H9 (cell line): ENCODE results near the gene SRRM3. TPM values are rescaled to one million over a fixed set of nuclear protein-coding genes. Genes with fewer than 3 reads are reported as not detected.
"Not testable (repeated sequence)": the region's sequence is repeated elsewhere in the genome, so short reads cannot be mapped to it uniquely, and the experiment has no call there.

ENCODE experiments used
- DNase-seq: peaks from one replicate; pipeline ENCODE4 v3.0.0-alpha.2; 2017
- H2AFZ ChIP-seq: one replicate; pipeline ENCODE4 v1.6.1; 2013; ENCODE audit warnings: mild to moderate bottlenecking, low read length, control low read depth, moderate library complexity
- H2AK5ac ChIP-seq: 2 replicates; pipeline ENCODE4 v1.6.1; 2013; ENCODE audit warnings: low read length, control low read depth, mixed read lengths; ENCODE audit not compliant: insufficient read length
- H2BK120ac ChIP-seq: one replicate; pipeline ENCODE4 v1.6.1; 2013; ENCODE audit warnings: low read depth, mild to moderate bottlenecking, low read length, control low read depth, inconsistent platforms; ENCODE audit not compliant: poor library complexity, severe bottlenecking
- H2BK12ac ChIP-seq: 2 replicates; pipeline ENCODE4 v1.6.1; 2013; ENCODE audit warnings: low read length, control low read depth, mixed read lengths, low read depth; ENCODE audit not compliant: insufficient read length
- H2BK15ac ChIP-seq: 2 replicates; pipeline ENCODE4 v1.6.1; 2013; ENCODE audit warnings: low read depth, low read length, control low read depth
- H2BK20ac ChIP-seq: one replicate; pipeline ENCODE4 v1.6.1; 2013; ENCODE audit warnings: low read depth, mild to moderate bottlenecking, low read length, control low read depth, inconsistent platforms; ENCODE audit not compliant: poor library complexity, severe bottlenecking
- H2BK5ac ChIP-seq: 2 replicates; pipeline ENCODE4 v1.6.1; 2013; ENCODE audit warnings: low read length, control low read depth, mixed read lengths; ENCODE audit not compliant: insufficient read length
- H3K14ac ChIP-seq: 2 replicates; pipeline ENCODE4 v1.6.1; 2013; ENCODE audit warnings: low read length, control low read depth; ENCODE audit not compliant: insufficient read depth
- H3K18ac ChIP-seq: 2 replicates; pipeline ENCODE4 v1.6.1; 2013; ENCODE audit warnings: low read depth, mild to moderate bottlenecking, mixed read lengths, low read length, control low read depth; ENCODE audit not compliant: insufficient read length
- H3K23ac ChIP-seq: 2 replicates; pipeline ENCODE4 v1.6.1; 2013; ENCODE audit warnings: low read length, control low read depth, mixed read lengths, low read depth; ENCODE audit not compliant: insufficient read length
- H3K23me2 ChIP-seq: 2 replicates; pipeline ENCODE4 v1.6.1; 2013; ENCODE audit warnings: low read depth, mild to moderate bottlenecking, mixed read lengths, low read length, control low read depth; ENCODE audit not compliant: insufficient read length, poor library complexity, severe bottlenecking
- H3K27ac ChIP-seq: 2 replicates; pipeline ENCODE4 v1.5.1; 2013; ENCODE audit warnings: low read length, control low read depth, mixed read lengths, low read depth; ENCODE audit not compliant: insufficient read length
- H3K27me3 ChIP-seq: 2 replicates; pipeline ENCODE4 v1.6.1; 2013; ENCODE audit warnings: low read length, control low read depth, inconsistent platforms; ENCODE audit not compliant: insufficient read depth
- H3K4ac ChIP-seq: 2 replicates; pipeline ENCODE4 v1.6.1; 2013; ENCODE audit warnings: low read depth, mild to moderate bottlenecking, control low read depth, inconsistent platforms, low read length, moderate library complexity
- H3K4me1 ChIP-seq: 2 replicates; pipeline ENCODE4 v1.6.1; 2013; ENCODE audit warnings: low read length, control low read depth, inconsistent platforms; ENCODE audit not compliant: insufficient read depth
- H3K4me2 ChIP-seq: 2 replicates; pipeline ENCODE4 v1.6.1; 2013; ENCODE audit warnings: low read length, control low read depth, mixed read lengths; ENCODE audit not compliant: insufficient read length, insufficient read depth
- H3K56ac ChIP-seq: 2 replicates; pipeline ENCODE4 v1.6.1; 2013; ENCODE audit warnings: low read depth, mild to moderate bottlenecking, mixed read lengths, low read length, control low read depth; ENCODE audit not compliant: insufficient read length
- H3K79me1 ChIP-seq: 2 replicates; pipeline ENCODE4 v1.6.1; 2013; ENCODE audit warnings: low read depth, mild to moderate bottlenecking, moderate library complexity, low read length, control low read depth, inconsistent platforms; ENCODE audit not compliant: insufficient read depth, poor library complexity, severe bottlenecking
- H3K79me2 ChIP-seq: 2 replicates; pipeline ENCODE4 v1.6.1; 2013; ENCODE audit warnings: low read length, control low read depth, inconsistent platforms; ENCODE audit not compliant: insufficient read depth
- H3K9ac ChIP-seq: 2 replicates; pipeline ENCODE4 v1.6.1; 2013; ENCODE audit warnings: low read length, control low read depth, mixed read lengths; ENCODE audit not compliant: insufficient read length; ENCODE audit errors: extremely low read depth
- H3K9me3 ChIP-seq: one replicate; pipeline ENCODE4 v1.6.1; 2013; ENCODE audit warnings: low read depth, low read length, inconsistent platforms; ENCODE audit not compliant: control insufficient read depth
- H3T11ph ChIP-seq: one replicate; pipeline ENCODE4 v1.6.1; 2013; ENCODE audit warnings: mild to moderate bottlenecking, low read length, control low read depth, inconsistent platforms
- H4K20me1 ChIP-seq: one replicate; pipeline ENCODE4 v1.6.1; 2013; ENCODE audit not compliant: control insufficient read depth, insufficient read length, insufficient read depth
- H4K5ac ChIP-seq: 2 replicates; pipeline ENCODE4 v1.6.1; 2013; ENCODE audit warnings: low read depth, mild to moderate bottlenecking, mixed read lengths, low read length, control low read depth; ENCODE audit not compliant: insufficient read length
- H4K8ac ChIP-seq: replicated peaks from 2 replicates; pipeline ENCODE4 v1.6.1; 2013; ENCODE audit warnings: low read length, control low read depth, mixed read lengths, low read depth; ENCODE audit not compliant: insufficient read length
- H4K91ac ChIP-seq: 2 replicates; pipeline ENCODE4 v1.6.1; 2013; ENCODE audit warnings: low read depth, mild to moderate bottlenecking, moderate library complexity, mixed read lengths, low read length, control low read depth; ENCODE audit not compliant: insufficient read length
- H3K27ac Mint-ChIP-seq, 3 experiments: 2 replicates in 2 of 3; 3 replicates in 1 of 3; pipeline ENCODE4 v1.8.0; 2020 to 2021; ENCODE audit warnings: mixed read lengths in 3 of 3, mild to moderate bottlenecking in 1 of 3, moderate library complexity in 1 of 3
- H3K27me3 Mint-ChIP-seq: 2 replicates; pipeline ENCODE4 v1.8.0; 2021; ENCODE audit warnings: low read depth, mild to moderate bottlenecking, moderate library complexity, mixed read lengths
- H3K36me3 Mint-ChIP-seq, 3 experiments: 2 replicates in 2 of 3; 3 replicates in 1 of 3; pipeline ENCODE4 v1.8.0; 2020 to 2021; ENCODE audit warnings: low read depth in 3 of 3, mixed read lengths in 3 of 3; ENCODE audit not compliant: insufficient read depth in 1 of 3
- H3K4me1 Mint-ChIP-seq, 2 experiments: 2 replicates each; pipeline ENCODE4 v1.8.0; 2020; ENCODE audit warnings: mixed read lengths in 2 of 2
- H3K4me3 Mint-ChIP-seq, 2 experiments: 2 replicates in 1 of 2; 3 replicates in 1 of 2; pipeline ENCODE4 v1.8.0; 2020 to 2021; ENCODE audit warnings: mild to moderate bottlenecking in 2 of 2, mixed read lengths in 2 of 2, moderate library complexity in 1 of 2
- H3K9me3 Mint-ChIP-seq, 2 experiments: 2 replicates in 1 of 2; 3 replicates in 1 of 2; pipeline ENCODE4 v1.8.0; 2020; ENCODE audit warnings: mild to moderate bottlenecking in 2 of 2, mixed read lengths in 2 of 2, moderate library complexity in 1 of 2
- CTCF ChIP-seq: fragments of 200-600 bp; sonication (generic); conservative IDR thresholded peaks from 3 replicates; pipeline ENCODE4 v1.8.0; 2021; ENCODE audit warnings: antibody characterized with exemption, mild to moderate bottlenecking
- WGBS: extraction: QIAGEN DNeasy Blood & Tissue Kit; methylation state at CpG from one replicate; pipeline ENCODE4 v1.1.7; 2013; ENCODE audit warnings: missing lambda C conversion rate, low lambda C conversion rate, mixed read lengths; ENCODE audit not compliant: insufficient read length; ENCODE audit errors: extremely low coverage; 5-methylcytosine and 5-hydroxymethylcytosine counted together
- total RNA-seq: library from RNA; stranded (reverse); gene quantifications from 2 replicates; pipeline ENCODE4 v1.2.1, GENCODE V29; 2021

The SRRM3 gene
- total RNA-seq, 1 experiment from 2014 or later: 11.0 TPM

- Mint-ChIP-seq H3K27me3 (no peaks in the 10 kb centered on the region; the same call in 1 of the 2 replicates), H3K9me3 (peaks cover 9 to 11% of the 10 kb centered on the region in 2 experiments), H3K27ac (no peak overlapping the region), H3K4me1 (peaks cover 25 to 31% of the 10 kb centered on the region in 2 experiments), H3K36me3 (peaks cover 3 to 12% (median 5%) of the 10 kb centered on the region in 3 experiments), H3K4me3 (no peak overlapping the region)
- Histone ChIP-seq H3K4ac (no peak overlapping the region), H3K18ac (no peak overlapping the region), H3K9me3 (no peaks in the 10 kb centered on the region), H4K5ac (no peak overlapping the region), H3K27me3 (no peaks in the 10 kb centered on the region), H2BK15ac (no peak overlapping the region), H2AK5ac (no peak overlapping the region), H4K91ac (no peak overlapping the region), H3K27ac (no peak overlapping the region), H3K23me2 (no peaks in the 10 kb centered on the region), H3K23ac (no peak overlapping the region), H3K9ac (no peak overlapping the region), H2BK12ac (no peak overlapping the region), H2AFZ (no peak overlapping the region), H2BK5ac (no peak overlapping the region), H3K56ac (no peak overlapping the region), H3K4me1 (peaks cover 12% of the 10 kb centered on the region; the same call in 1 of the 2 replicates), H3K4me2 (no peak overlapping the region), H3T11ph (no peak overlapping the region), H3K14ac (no peak overlapping the region), H4K8ac (no peak overlapping the region), H3K79me2 (no peaks in the 10 kb centered on the region), H2BK120ac (no peak overlapping the region), H2BK20ac (no peak overlapping the region), H4K20me1 (no peaks in the 10 kb centered on the region), H3K79me1 (no peaks in the 10 kb centered on the region)
- no peak for TF ChIP-seq CTCF
- no CpG with 5 or more reads among the region's 5 CpGs for WGBS
- no peak for DNase-seq
Measured at GRCh38 chr7:76241141-76241540, 39.4 kb downstream of the SRRM3 start.

DNA sequence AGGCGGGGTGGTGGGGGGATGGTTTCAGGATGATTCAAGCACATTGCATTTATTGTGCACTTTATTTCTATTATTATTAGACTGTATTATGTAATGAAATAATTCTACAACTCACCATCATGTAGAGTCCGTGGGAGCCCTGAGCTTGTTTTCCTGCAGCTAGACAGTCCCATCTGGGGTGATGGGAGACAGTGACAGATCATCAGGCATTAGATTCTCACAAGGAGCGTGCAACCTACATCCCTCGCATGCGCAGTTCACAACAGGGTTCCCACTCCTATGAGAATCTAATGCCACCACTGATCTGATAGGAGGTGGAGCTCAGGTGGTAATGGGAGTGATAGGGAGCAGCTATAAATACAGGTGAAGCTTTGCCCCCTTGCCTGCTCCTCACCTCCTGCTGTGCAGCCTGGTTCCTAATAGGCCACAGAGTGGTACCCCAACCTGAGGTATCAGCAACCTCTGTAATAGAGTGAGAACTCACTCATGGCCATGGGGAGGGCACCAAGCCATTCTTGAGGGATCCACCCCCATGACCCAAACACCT is 40.9 kb downstream of the SRRM3 start:
- not testable (repeated sequence) for H3K9ac ChIP-seq, H3K27me3 ChIP-seq, H3K27ac Mint-ChIP-seq, H4K20me1 ChIP-seq, DNase-seq, H2BK15ac ChIP-seq, H4K8ac ChIP-seq, H3K18ac ChIP-seq, H3K14ac ChIP-seq, H3K4me3 Mint-ChIP-seq, H2AK5ac ChIP-seq, H4K5ac ChIP-seq, H2AFZ ChIP-seq, H2BK12ac ChIP-seq, H3T11ph ChIP-seq, H3K4me2 ChIP-seq, H3K27ac ChIP-seq, H3K23ac ChIP-seq, H2BK5ac ChIP-seq, H3K4me1 ChIP-seq, H3K9me3 ChIP-seq, H3K79me1 ChIP-seq, H2BK120ac ChIP-seq, H4K91ac ChIP-seq, H3K79me2 ChIP-seq, H3K4ac ChIP-seq, H3K56ac ChIP-seq, H3K27me3 Mint-ChIP-seq, H3K23me2 ChIP-seq, H2BK20ac ChIP-seq
- WGBS: no CpG with 5 or more reads among the region's 5 CpGs
- peaks cover 9 to 11% of the 10 kb centered on the region in 2 experiments for H3K9me3 Mint-ChIP-seq
- peaks cover 3 to 15% (median 5%) of the 10 kb centered on the region in 3 experiments for H3K36me3 Mint-ChIP-seq
- peaks cover 18 to 23% of the 10 kb centered on the region in 2 experiments for H3K4me1 Mint-ChIP-seq
